K562 (cell line): ENCODE results near the gene TMEM225B. TPM values are rescaled to one million over a fixed set of nuclear protein-coding genes. Genes with fewer than 3 reads are reported as not detected.

Experiments used
- CEBPZ ChIP-seq: fragments of 150-350 bp; IDR thresholded peaks from 2 replicates; pipeline ENCODE4 v1.6.1; 2014; ENCODE audit warnings: low read depth, mild to moderate bottlenecking, low read length, borderline replicate concordance
- E2F8 ChIP-seq: fragments of 450-650 bp; IDR thresholded peaks from 2 replicates; pipeline ENCODE4 v1.7.1; 2018; ENCODE audit warnings: mild to moderate bottlenecking, low read depth; ENCODE audit not compliant: partially characterized antibody
- ELF1 ChIP-seq: fragments of 200-800 bp; sonication (Bioruptor generic); IDR thresholded peaks from 2 replicates; pipeline ENCODE4 v1.6.1; 2016; ENCODE audit warnings: missing genetic modification characterization, missing compliant biosample characterization
- GABPB2 ChIP-seq: fragments of 250-450 bp; sonication (Bioruptor Pico); conservative IDR thresholded peaks from 2 replicates; pipeline ENCODE4 v1.5.1; 2021; ENCODE audit warnings: mild to moderate bottlenecking
- GTF2E2 ChIP-seq: fragments of 200-800 bp; sonication (Bioruptor generic); IDR thresholded peaks from 2 replicates; pipeline ENCODE4 v1.6.1; 2016; ENCODE audit warnings: missing genetic modification characterization, missing compliant biosample characterization
- MIER1 ChIP-seq: fragments of 450-650 bp; IDR thresholded peaks from 2 replicates; pipeline ENCODE4 v1.6.1; 2016; ENCODE audit warnings: antibody characterized with exemption, mild to moderate bottlenecking, low read depth
- PRDM10 ChIP-seq: fragments of 450-650 bp; IDR thresholded peaks from 2 replicates; pipeline ENCODE4 v1.6.1; 2018; ENCODE audit not compliant: partially characterized antibody
- PYGO2 ChIP-seq: fragments of 450-650 bp; IDR thresholded peaks from 2 replicates; pipeline ENCODE4 v1.6.1; 2016; ENCODE audit warnings: mild to moderate bottlenecking, missing genetic modification characterization, moderate library complexity, missing compliant biosample characterization
- TAF7 ChIP-seq: fragments of 450-650 bp; IDR thresholded peaks from 2 replicates; pipeline ENCODE4 v1.6.1; 2016; ENCODE audit warnings: missing genetic modification characterization, missing compliant biosample characterization
- THAP12 ChIP-seq: fragments of 250-450 bp; sonication (Bioruptor Pico); IDR thresholded peaks from 2 replicates; pipeline ENCODE4 v1.9.0; 2021; ENCODE audit warnings: mild to moderate bottlenecking, inconsistent platforms
- TRIM24 ChIP-seq, 2 experiments: fragments of 450-650 bp; IDR thresholded peaks; 2 replicates each; pipeline ENCODE4 v1.6.1; 2016
- ZBED1 ChIP-seq: IDR thresholded peaks from 2 replicates; pipeline ENCODE4 v1.6.1; 2014
- ZFP30 ChIP-seq: fragments of 250-450 bp; sonication (Bioruptor Pico); IDR thresholded peaks from 2 replicates; pipeline ENCODE4 v1.8.0; 2022; ENCODE audit warnings: moderate library complexity, mild to moderate bottlenecking, inconsistent platforms, borderline replicate concordance
- ZNF354B ChIP-seq: fragments of 250-450 bp; sonication (Bioruptor Pico); IDR thresholded peaks from 2 replicates; pipeline ENCODE4 v1.4.0; 2020
- ZNF586 ChIP-seq: fragments of 450-650 bp; formaldehyde crosslinking; conservative IDR thresholded peaks from 2 replicates; pipeline ENCODE4 v1.4.0; 2020; ENCODE audit warnings: mild to moderate bottlenecking, moderate library complexity
- ZNF764 ChIP-seq: fragments of 250-450 bp; sonication (Bioruptor Pico); IDR thresholded peaks from 2 replicates; pipeline ENCODE4 v1.4.0; 2020; ENCODE audit warnings: low read depth, mild to moderate bottlenecking, moderate library complexity
- polyA plus RNA-seq, 8 experiments: library from polyadenylated mRNA; depleted of rRNA in 4 of 8; stranded (reverse) in 5 of 8; unstranded in 3 of 8; fragments of >200 nt; fragmentation: Nextera tagmentation in 2 of 8; fragmentation: Illumina TruSeq in 1 of 8; extraction: Ambion mirVana in 2 of 8; extraction: Trizol in 1 of 8; gene quantifications; 2 replicates each; pipeline versions ENCODE4 v1.2.1 to v1.2.3, GENCODE V29; 2011 to 2014; ENCODE audit warnings: inconsistent platforms in 1 of 8, missing spikeins in 1 of 8
- total RNA-seq, 7 experiments: library from RNA; depleted of rRNA in 6 of 7; stranded (reverse); fragments of >200 nt in 6 of 7; fragmentation: Illumina TruSeq in 2 of 7; extraction: Trizol in 2 of 7; gene quantifications; 2 replicates each; pipeline versions ENCODE4 v1.2.1 to v1.2.3, GENCODE V29; 2011 to 2021; ENCODE audit warnings: low replicate concordance in 1 of 7

TMEM225B gene
- total and polyA plus RNA-seq, 9 of the 15 experiments (the other 6 are each of a cell fraction or from before 2014, with no cell fraction given): 0.08 to 0.73 (median 0.56) TPM

GRCh38 chr7:99559175-99559915 is 38.7 kb upstream of the TMEM225B start (continued):
- TF ChIP-seq GTF2E2 (tag) (no peak), CEBPZ (no peak), TRIM24 (IDR thresholded peaks at IDR 0.05) (no peak), ZNF354B (CRISPR knock-in tag) (no peak), PYGO2 (no peak), TAF7 (tag) (no peak), ZFP30 (CRISPR knock-in tag) (no peak), E2F8 (no peak), PRDM10 (no peak), ZNF764 (no peak), ZNF586 (CRISPR knock-in tag) (no peak), GABPB2 (CRISPR knock-in tag) (no peak), ZBED1 (no peak), ELF1 (tag) (no peak), THAP12 (no peak; the same call in 1 of the 2 replicates), MIER1 (no peak)
